Left renal pelvis (tissue), 4 donors: ENCODE results near the gene GALK1. TPM values are rescaled to one million over a fixed set of nuclear protein-coding genes. Genes with fewer than 3 reads are reported as not detected.
"Not testable (repeated sequence)": the region's sequence is repeated elsewhere in the genome, so short reads cannot be mapped to it uniquely, and the experiment has no call there.

ENCODE experiments used
- DNase-seq, 4 donors: peaks; one replicate each; pipeline ENCODE4 v3.0.0-alpha.2; 2013; ENCODE audit warnings: low read depth in 4 of 4, low spot score in 3 of 4
- polyA plus RNA-seq, 4 donors: library from polyadenylated mRNA; unstranded; fragments of 120-200 nt; gene quantifications; one replicate each; pipeline ENCODE4 v1.2.1, GENCODE V29; 2013; ENCODE audit not compliant: insufficient read length in 4 of 4

GALK1 gene
- polyA plus RNA-seq, 4 donors, result 19.2 to 36.1 (median 24.1) TPM

GRCh38 chr17:75767881-75768280 lies 2.9 kb upstream of the GALK1 start:
- no peak for DNase-seq

- no peak for DNase-seq
These were observed 989 bp upstream of the GALK1 start for GRCh38 chr17:75765981-75766380.

GRCh38 chr17:75764417-75764710 lies 628 bp downstream of the GALK1 start:
- DNase-seq, result no peak

- no peak for DNase-seq
These were observed 1.2 kb downstream of the GALK1 start for GRCh38 chr17:75763613-75764416.

- no peak for DNase-seq
These were observed 1.8 kb downstream of the GALK1 start for GRCh38 chr17:75763269-75763607.

- no peak for DNase-seq
These were observed 2.3 kb downstream of the GALK1 start for GRCh38 chr17:75762513-75763268.

GRCh38 chr17:75759978-75760640 lies 4.9 kb downstream of the GALK1 start:
- not testable (repeated sequence) for DNase-seq

GRCh38 chr17:75759457-75759856 lies 5.5 kb downstream of the GALK1 start:
- no peak for DNase-seq

GRCh38 chr17:75758131-75758905 lies 6.7 kb downstream of the GALK1 start:
- DNase-seq, result no peak

- DNase-seq, result no peak
These were observed 7.8 kb downstream of the GALK1 start for GRCh38 chr17:75757086-75757681.

GRCh38 chr17:75756451-75757085 lies 8.4 kb downstream of the GALK1 start:
- no peak for DNase-seq

GRCh38 chr17:75755990-75756389 lies 9.0 kb downstream of the GALK1 start:
- DNase-seq, result no peak

GRCh38 chr17:75755205-75755901 lies 9.6 kb downstream of the GALK1 start:
- no peak for DNase-seq

- DNase-seq, result no peak
These were observed 10.4 kb downstream of the GALK1 start for GRCh38 chr17:75754378-75755204.

GRCh38 chr17:75753514-75754377 lies 11.2 kb downstream of the GALK1 start:
- no peak for DNase-seq

GRCh38 chr17:75752802-75753513 lies 12.0 kb downstream of the GALK1 start:
- no peak for DNase-seq

GRCh38 chr17:75752405-75752709 lies 12.6 kb downstream of the GALK1 start:
- no peak for DNase-seq
